ENCODE data around the gene SCYGR2.
"Not testable (repeated sequence)": the region's sequence is repeated elsewhere in the genome, so short reads cannot be mapped to it uniquely, and the experiment has no call there.

Gene SCYGR2, protein sequence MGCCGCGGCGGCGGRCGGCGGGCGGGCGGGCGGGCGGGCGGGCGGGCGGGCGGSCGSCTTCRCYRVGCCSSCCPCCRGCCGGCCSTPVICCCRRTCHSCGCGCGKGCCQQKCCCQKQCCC

DNA sequence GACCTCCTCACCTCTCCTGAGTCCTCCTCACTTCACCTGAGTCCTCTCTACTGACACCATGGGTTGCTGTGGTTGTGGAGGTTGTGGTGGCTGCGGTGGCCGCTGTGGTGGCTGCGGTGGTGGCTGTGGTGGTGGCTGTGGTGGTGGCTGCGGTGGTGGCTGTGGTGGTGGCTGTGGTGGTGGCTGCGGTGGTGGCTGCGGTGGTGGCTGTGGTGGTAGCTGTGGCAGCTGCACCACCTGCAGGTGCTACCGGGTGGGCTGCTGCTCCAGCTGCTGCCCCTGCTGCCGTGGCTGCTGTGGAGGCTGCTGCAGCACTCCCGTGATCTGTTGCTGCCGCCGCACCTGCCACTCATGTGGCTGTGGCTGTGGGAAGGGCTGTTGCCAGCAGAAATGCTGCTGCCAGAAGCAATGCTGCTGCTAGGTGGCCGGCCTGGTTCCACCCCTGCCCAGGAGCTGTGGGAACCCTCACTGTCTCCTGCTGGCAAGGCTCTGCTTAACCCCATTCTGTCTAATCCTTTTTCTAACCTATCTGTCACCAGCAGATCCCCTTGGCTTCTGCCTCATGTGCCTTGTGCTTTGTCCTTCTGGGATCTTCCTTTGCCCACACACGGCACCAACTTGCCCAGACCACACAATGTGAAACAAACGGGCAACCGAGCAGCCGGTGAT, at the start of gene SCYGR2:
SCYGR2 (plus strand) TSS at position 59 of the 669 bp plus-strand sequence; CDS start at position 59, 0 bp downstream.
- not testable (repeated sequence) for DNase-seq (ENCODE audit: low read depth in 2 of 2)

DNA sequence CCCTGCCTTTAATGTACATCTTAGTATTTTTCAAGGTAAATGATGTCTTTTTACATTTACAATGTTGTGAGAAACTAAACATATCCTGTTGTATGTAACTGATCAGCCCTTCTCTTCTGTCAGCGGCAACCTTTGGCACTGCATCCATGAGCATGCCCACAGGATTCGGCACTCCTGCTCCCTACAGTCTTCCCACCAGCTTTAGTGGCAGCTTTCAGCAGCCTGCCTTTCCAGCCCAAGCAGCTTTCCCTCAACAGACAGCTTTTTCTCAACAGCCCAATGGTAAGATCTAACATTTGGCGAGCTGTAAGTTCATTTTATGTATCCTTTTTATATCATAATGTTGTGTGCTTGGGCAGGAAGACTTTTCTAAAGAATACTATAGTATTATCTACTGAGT, 46.9 kb upstream of the SCYGR2 start:
- no peak for DNase-seq (ENCODE audit: low read depth in 2 of 2)

DNA sequence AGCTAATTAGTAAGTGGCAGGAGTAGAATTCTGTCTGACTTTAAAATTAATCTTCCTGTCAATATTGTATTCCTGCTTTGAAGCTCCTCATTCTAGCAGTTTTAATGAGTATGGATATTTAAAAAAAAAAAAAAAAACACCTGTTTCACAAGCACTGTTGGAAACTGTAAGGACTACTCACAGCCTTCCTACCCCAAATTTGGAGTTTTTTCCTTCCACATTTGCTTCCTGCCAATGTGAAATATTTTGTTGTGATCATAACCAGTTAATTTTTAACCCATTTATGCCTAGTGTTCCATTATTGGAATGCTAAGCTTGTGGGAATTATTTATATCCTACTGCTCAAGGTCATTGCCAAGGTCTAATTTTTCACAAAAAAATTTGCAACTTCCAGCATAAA, 36.1 kb upstream of the SCYGR2 start:
- no peak for DNase-seq (ENCODE audit: low read depth in 2 of 2)

DNA sequence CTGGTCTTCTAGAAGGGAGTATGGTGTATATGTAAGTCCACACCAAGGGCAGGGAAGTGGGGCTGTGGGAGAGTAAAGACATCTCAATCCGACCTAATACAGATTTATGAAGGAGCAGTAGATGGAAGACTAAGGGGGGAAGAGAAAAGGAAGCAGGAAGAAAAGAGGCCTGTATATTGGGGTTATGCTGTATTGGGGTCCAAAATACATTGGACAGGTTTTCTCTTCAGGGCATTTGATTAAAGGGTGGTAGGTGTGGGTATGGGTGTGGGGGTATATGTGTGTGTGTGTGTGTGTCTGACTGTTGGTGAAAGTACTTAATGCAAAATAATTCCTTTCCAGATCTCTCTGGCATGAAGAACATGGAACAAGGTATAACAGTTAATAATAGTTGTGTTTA, 33.6 kb upstream of the SCYGR2 start:
- DNase-seq (ENCODE audit: low read depth in 2 of 2) = no peak

DNA sequence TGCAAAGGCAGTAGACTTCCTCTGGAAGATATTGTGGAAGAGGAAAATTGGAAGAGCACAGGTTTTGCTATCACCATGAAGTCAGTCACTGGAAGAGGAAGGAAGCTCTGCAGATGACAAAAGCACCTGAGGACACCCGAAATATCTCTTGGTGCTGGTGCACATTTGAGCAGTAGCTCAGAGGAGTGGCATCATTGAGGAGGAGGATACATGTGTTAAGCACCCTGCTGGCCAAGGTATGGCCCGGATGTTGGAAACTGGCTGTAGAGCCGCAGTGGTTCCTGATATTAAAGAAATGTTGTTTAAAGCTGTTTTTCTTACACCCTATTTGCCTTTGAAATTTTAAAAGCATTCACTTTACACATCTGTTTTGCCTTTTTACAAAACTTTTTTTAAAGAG, 32.7 kb upstream of the SCYGR2 start:
- DNase-seq (ENCODE audit: low read depth in 2 of 2) = no peak

DNA sequence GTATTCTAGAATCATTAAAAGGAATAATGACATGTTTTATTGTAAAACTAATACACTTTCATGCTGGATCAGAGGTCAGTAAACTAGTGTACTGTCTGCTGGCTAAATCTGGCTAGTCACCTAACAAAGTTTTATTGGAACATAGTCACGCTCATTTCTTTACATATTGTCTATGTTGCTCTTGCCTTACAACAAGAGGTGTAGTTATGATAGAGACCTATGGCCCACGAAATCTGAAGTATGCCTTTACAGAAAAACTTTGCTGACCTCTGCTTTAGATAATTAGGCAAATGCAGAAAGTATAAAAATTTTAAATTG, 29.9 kb upstream of the SCYGR2 start:
- DNase-seq (ENCODE audit: low read depth in 2 of 2) = no peak

DNA sequence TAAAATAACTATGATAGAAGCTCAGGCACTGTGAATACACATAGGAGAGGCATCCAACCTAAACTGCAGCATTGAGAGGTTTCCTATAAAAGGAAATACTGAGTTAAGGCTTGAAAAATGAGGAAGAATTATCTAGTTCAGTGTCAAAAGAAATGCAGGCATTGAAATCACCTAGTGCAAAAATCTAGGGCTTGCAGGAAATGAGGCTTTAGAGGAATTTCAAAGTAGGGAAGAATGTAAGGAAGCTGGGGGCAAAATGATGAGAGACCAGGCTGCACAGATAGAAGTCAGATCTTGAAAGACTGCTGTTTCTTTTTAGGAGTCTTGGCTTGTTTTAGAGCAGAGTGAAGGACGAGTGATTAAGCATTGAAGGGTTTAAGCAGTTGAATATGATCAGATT, 28.1 kb upstream of the SCYGR2 start:
- DNase-seq (ENCODE audit: low read depth in 2 of 2) = no peak

DNA sequence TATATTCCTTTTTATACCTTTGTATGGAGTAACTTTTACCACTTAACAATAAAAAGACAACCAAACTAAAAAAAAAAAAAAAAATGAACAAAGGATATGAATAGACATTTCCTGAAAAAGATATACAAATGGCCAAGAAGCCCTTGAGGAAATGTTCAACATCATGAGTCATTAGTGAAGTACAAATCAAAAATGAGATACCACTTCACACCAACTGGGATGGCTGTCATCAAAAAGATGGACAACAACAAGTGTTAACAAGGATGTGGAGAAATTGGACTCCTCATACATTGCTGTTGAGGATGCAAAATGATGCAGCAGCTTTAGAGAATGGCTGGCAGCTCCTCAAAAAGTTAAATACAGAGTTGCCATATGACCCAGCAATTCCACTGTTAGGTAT, 22.6 kb upstream of the SCYGR2 start:
- DNase-seq (ENCODE audit: low read depth in 2 of 2) = no peak

DNA sequence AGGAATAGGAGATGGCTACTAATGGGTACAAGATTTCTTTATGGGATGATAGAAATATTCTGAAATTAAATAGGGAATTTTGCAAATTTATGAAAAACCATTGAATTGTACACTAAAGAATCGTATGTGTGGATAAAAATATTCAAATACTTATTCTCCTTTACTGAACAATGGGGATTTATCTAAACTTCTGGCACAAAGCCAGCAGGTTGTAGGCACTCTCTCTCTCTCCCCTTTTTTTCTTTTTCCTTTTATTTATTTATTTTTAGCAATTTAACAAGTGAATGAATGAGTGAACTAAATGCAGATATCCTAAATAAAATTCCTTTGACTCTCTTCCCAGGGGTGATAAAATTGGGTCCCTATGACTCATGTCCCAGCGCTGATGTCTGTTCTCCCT, 21.9 kb upstream of the SCYGR2 start:
- no peak for DNase-seq (ENCODE audit: low read depth in 2 of 2)

DNA sequence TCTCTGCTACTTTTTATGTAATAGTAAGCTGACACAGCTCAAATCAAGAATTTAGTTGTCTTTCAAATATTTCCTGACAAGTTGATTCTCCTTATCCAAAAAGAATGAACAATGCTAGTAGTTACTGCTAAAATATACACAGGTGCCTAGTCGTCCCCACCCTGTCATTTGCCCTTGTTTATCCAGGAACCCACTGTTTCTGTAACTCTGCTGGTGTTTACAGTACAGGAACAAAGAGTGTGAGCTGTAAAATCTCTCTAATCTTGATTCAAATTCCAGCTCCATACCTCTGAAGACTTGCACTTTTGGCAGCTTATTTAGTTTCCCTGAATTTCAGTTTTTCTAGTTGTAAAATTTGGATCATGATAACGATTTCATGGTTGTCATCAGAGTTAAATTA, 21.1 kb upstream of the SCYGR2 start:
- no peak for DNase-seq (ENCODE audit: low read depth in 2 of 2)

DNA sequence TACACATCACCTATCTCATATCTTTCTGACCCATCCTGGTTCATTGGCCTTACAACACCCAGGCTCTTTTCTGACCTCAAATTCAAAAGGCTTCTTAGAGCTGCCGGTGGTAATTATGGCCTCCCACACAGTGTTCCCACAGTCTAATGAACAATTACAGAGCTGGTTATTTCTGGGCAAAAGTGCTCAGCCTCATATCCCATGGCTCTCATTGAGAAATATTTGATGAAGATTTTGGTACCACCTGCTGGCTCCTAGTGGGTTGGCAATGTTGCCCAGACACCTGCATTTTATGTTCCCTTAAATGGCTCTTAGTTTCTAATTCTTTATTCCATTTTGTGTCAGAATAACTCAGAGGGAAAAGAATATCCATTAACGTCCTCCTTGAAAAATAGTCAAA, 20.1 kb upstream of the SCYGR2 start:
- no peak for DNase-seq (ENCODE audit: low read depth in 2 of 2)

DNA sequence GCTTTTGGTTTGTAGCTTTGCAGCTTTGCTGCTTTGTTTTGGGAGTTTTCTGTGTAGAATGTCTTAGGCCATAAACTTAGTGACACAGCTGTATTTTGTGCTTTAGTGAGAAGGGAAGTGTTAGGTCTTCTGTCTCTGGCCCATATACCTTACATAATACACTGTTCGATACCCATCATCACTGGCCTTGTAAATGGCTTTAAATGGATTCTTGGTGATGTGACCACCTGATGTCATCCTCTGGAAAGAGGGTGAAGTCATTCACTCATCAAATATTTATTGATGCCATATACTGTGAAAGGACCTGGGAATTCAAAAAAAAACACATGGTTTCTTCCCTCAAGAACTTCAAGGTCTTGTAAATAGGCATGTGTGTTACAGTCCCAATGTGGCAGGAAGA, 18.9 kb upstream of the SCYGR2 start:
- DNase-seq (ENCODE audit: low read depth in 2 of 2) = no peak

DNA sequence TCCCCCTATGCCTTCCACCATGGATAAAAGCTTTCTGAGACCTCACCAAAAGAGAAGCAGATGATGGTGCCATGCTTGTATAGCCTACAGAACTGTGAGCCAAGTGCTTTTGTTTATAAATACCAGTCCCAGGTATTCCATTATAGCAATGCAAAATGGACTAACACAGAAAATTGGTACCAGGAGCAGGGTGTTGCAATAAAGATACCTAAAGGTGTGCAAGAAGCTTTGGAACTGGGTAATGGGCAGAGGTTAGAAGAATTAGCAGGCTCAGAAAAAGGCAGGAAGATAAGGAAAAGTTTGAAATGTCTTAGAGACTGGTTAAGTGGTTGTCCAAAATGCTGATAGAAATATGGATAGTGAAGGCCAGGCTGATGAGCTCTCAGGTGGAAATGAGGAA, 16.3 kb upstream of the SCYGR2 start:
- no peak for DNase-seq (ENCODE audit: low read depth in 2 of 2)

DNA sequence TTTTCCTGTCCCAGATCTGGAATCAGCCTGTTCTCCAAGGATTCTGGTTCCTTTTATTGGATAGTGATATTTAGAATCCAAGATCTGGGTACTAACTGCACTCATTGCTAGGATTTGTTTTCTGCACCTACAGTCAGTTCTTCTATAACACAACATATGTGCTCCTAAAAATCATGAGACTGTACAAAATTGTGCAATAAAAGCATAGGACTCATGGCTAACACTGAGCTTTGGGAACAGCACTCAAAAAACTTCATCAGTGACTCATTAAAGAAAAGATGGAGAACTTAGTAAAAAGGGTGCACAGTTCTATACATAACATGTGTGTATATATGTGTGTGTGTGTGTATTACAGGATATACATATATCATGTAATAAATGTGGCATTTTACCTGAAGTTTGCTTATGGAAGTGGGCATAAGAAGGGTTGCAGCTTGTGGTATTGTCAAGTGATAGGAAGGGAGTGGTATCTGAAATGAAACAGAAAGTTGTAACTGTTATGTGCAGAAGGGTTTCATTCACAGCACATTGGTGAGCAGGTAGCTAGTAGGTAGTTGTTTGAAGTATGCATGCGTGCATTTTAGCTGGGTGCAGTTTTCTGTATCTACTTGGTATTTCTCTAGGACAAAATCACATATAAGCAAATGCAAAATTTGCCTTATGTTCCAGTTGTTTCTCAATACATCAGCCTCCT, 5.9 kb upstream of the SCYGR2 start:
- no peak for DNase-seq (ENCODE audit: low read depth in 2 of 2)

DNA sequence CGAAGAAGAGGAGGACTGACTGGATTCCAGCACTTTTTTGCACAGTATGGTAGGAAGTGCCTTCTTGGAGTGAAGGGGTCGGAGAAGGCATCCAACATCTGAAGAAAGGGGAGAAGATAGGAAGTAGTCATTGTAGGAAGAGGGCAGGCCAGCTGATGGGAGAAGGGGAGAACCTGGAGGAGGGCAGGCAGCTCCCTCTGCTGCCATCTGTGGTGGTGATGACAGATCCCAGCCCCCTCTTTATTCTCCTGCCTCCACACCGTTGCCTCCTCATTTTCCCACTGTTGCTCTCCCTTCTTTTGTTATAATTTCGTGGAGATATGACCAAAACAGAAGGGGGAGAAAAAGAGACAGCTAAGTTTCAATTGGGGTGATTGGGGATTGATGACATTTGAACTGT, 2.9 kb upstream of the SCYGR2 start:
- DNase-seq (ENCODE audit: low read depth in 2 of 2) = no peak

DNA sequence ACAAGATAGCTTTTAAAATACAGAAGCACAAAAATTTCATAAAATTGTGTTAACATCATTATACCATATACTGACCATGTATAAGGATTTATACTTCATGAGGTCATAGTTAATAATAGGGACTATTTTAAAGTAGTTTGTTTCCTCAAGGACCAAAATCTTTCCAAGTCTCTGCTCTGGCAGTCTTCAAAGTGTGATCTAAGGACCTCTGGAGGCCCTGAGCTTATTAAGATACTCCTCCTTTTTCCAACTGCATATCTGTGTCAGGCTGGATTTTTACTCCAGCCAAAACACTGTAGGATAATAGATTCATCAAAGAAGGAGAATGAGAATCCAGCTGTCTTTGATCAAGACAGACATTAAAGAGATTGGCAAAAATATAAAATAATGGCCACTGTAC, 1.7 kb upstream of the SCYGR2 start:
- DNase-seq (ENCODE audit: low read depth in 2 of 2) = no peak

DNA sequence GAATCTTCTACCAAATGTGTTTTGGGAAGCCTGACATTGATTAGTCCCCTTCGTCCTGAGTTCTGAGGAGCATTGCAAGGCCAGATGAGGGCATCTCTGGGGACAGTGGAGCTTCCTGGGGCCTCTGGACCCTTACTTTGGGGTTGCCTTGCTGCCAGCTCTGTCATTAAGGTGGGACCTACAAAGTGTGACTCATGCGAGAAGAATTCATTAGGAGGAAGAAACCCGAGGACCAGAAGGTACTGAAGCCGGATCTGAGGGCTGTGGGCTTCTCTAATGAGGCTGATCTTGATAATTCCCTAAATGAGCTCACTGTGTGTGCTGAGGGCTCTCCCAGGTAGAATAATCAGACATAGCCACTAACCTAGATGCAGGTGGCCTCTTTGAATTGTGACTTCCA, 695 bp upstream of the SCYGR2 start:
- DNase-seq (ENCODE audit: low read depth in 2 of 2) = no peak

DNA sequence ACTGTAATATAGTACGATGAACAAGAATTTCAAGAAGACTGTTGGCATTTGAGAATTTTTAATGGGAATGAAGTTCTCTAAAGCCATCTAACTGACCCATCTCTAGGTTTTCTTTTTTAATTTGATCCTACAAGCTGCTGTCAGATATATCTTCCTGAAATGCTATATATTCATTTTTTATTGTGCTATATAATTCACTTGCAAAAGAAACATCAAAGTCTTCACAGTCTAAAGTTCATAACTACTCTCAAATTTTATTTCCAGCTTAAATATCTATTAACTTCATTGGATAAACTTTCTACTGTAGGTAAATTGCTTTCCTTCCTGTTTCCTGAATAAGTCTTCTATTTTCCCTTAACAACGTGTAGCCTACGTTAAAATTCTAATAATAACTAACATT, 3.7 kb downstream of the SCYGR2 start:
- DNase-seq (ENCODE audit: low read depth in 2 of 2) = no peak

DNA sequence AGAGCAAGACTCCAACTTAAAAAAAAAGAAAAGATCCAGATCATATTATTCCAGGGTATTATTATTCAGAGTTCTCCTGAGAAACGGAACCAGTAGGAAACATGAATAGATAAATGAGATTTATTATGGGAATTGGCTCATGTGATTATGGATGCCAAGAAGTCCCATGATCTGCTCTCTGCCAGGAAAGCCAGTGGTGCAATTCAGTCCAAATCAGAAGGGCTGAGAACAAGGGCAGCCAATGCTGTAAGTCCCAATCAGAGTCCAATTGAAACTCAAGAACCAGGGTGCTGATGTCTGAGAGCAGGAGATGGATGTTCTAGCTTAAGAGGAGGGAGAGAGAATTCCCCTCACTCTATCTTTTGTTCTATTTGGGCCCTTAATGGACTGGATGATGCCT, 7.8 kb downstream of the SCYGR2 start:
- no peak for DNase-seq (ENCODE audit: low read depth in 2 of 2)

DNA sequence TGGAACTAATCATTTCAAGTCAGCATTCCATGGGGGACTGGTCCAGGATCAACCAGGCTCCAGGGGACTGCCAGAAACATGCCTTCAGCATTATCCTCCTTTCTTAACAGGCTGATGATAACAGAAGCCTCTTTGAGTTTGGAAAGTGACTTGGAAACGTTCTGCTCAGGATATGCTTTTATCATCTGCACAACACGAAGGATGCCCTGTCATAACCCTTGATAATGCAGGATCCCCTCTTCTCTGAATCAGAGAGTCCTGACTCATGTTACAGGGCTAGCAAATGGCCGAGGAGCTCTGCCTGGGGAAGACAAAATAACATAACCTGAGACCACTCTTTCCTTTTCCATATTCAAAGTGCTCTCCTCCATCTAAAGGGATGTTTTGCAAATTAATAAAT, 9.2 kb downstream of the SCYGR2 start:
- DNase-seq (ENCODE audit: low read depth in 2 of 2) = no peak

DNA sequence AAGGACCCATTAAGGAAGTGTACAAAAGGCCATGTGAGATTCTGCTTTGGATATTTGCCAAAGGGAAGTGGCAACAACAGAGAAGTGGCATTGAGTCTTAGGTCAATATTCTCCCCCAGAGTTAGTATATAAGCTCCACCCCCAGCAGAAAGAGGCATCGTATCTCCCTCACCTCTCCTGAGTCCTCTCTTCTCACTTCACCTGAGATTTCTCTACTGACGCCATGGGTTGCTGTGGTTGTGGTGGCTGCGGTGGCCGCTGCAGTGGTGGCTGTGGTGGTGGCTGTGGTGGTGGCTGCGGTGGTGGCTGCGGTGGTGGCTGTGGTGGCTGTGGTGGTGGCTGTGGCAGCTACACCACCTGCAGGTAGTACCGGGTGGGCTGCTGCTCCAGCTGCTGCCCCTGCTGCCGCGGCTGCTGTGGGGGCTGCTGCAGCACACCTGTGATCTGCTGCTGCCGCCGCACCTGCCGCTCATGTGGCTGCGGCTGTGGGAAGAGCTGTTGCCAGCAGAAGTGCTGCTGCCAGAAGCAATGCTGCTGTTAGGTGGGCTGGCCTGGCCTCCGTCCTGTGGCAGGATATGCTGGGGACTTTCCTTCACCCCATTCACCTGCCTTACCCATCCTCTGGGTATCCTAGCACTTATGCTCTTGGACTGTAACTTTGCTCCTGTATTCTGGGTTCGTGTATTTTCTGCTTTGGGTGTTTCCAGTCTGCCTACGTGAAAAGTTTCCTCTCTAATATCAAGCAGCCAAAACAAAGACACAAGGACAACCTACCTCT, 10.1 kb downstream of the SCYGR2 start:
- DNase-seq (ENCODE audit: low read depth in 2 of 2) = no peak

DNA sequence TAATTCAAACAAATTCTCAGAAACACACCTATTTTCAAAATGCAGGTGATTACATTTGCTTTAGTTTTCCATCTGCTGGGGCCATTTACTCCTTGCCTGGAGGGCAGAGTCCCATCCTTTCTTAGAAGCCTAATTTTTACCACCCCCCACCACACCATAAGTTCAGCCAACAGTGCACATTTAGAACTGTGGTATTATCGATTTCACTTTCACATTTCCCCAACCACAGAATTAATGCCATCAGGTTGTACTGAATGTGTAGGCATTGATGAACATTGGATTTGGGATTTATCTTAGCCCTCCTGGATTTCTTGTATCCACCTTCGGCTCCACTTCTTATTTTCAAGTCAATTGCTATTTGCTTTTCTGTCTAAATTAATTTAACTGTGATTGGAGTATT, 11.4 kb downstream of the SCYGR2 start:
- DNase-seq (ENCODE audit: low read depth in 2 of 2) = no peak
